IMR-90 (cell line): Measurements from ENCODE around the gene FGR. TPM values are rescaled to one million over a fixed set of nuclear protein-coding genes. Genes with fewer than 3 reads are reported as not detected.

ENCODE experiments used
- ATAC-seq: fragments of 200-7000 bp; cut with Tn5 transposase; 2 replicates; pipeline ENCODE4 v1.9.1; 2020; ENCODE audit warnings: low read depth, mild to moderate bottlenecking, moderate library complexity
- BruUV-seq: library from RNA; stranded (reverse); fragments of 400-500 nt; replicated peaks from 2 replicates; lab custom pipeline; 2021; lab: Mats Ljungman, UMichigan
- CTCF ChIA-PET: fragments of 300-600 bp; formaldehyde crosslinking; extraction: SDS; loops from one replicate; lab custom pipeline; 2021; ENCODE audit warnings: antibody characterized with exemption; lab: Yijun Ruan, JAX
- POLR2A ChIA-PET: fragments of 300-600 bp; sonication (Branson Sonifier 250); formaldehyde crosslinking; loops from one replicate; lab custom pipeline; 2022; ENCODE audit warnings: antibody characterized with exemption; ENCODE audit not compliant: unreplicated experiment; lab: Charles Lee
- DNase-seq: peaks from one replicate; pipeline ENCODE4 v3.0.0; 2013
- H2AFZ ChIP-seq: replicated peaks from 2 replicates; pipeline ENCODE3; 2013; ENCODE audit warnings: low read length, mild to moderate bottlenecking; ENCODE audit not compliant: poor library complexity
- H2AK5ac ChIP-seq: 2 replicates; pipeline ENCODE4 v1.6.1; 2013; ENCODE audit warnings: low read depth, low read length, inconsistent platforms
- H2AK9ac ChIP-seq: replicated peaks from 2 replicates; pipeline ENCODE3; 2013; ENCODE audit warnings: mild to moderate bottlenecking, low read depth, low read length, moderate library complexity; ENCODE audit not compliant: poor library complexity
- H2BK120ac ChIP-seq: 2 replicates; pipeline ENCODE4 v1.6.1; 2013; ENCODE audit warnings: low read depth, low read length, inconsistent platforms
- H2BK15ac ChIP-seq: 3 replicates; pipeline ENCODE4 v1.6.1; 2013; ENCODE audit warnings: low read depth, low read length, inconsistent platforms
- H2BK20ac ChIP-seq: 2 replicates; pipeline ENCODE4 v1.6.1; 2013; ENCODE audit warnings: low read depth, mild to moderate bottlenecking, inconsistent platforms, low read length, moderate library complexity
- H2BK5ac ChIP-seq: 2 replicates; pipeline ENCODE4 v1.6.1; 2013; ENCODE audit warnings: mild to moderate bottlenecking, low read depth, low read length, inconsistent platforms; ENCODE audit not compliant: poor library complexity, severe bottlenecking
- H3K14ac ChIP-seq: replicated peaks from 2 replicates; pipeline ENCODE4 v1.6.1; 2013; ENCODE audit warnings: low read depth, low read length, inconsistent platforms
- H3K18ac ChIP-seq: 2 replicates; pipeline ENCODE4 v1.6.1; 2013; ENCODE audit warnings: low read depth, low read length, control low read depth
- H3K23ac ChIP-seq: 2 replicates; pipeline ENCODE4 v1.6.1; 2013; ENCODE audit warnings: low read depth, low read length, inconsistent platforms
- H3K27ac ChIP-seq: 2 replicates; pipeline ENCODE4 v1.5.1; 2013; ENCODE audit warnings: mild to moderate bottlenecking, control low read depth, low read length; ENCODE audit not compliant: insufficient read depth
- H3K27me3 ChIP-seq: 2 replicates; pipeline ENCODE4 v1.6.1; 2013; ENCODE audit warnings: low read length; ENCODE audit not compliant: control insufficient read depth, insufficient read depth
- H3K36me3 ChIP-seq: 2 replicates; pipeline ENCODE4 v1.6.1; 2013; ENCODE audit warnings: low read length, mixed read lengths; ENCODE audit not compliant: control insufficient read depth, insufficient read depth
- H3K4ac ChIP-seq: 2 replicates; pipeline ENCODE4 v1.6.1; 2013; ENCODE audit warnings: low read depth, low read length, inconsistent platforms
- H3K4me1 ChIP-seq: 2 replicates; pipeline ENCODE4 v1.6.1; 2013; ENCODE audit warnings: low read length, mixed read lengths; ENCODE audit not compliant: control insufficient read depth, insufficient read depth
- H3K4me2 ChIP-seq: 2 replicates; pipeline ENCODE4 v1.6.1; 2013; ENCODE audit warnings: low read depth, mild to moderate bottlenecking, control low read depth, low read length, moderate library complexity
- H3K4me3 ChIP-seq: 2 replicates; pipeline ENCODE4 v1.5.1; 2013; ENCODE audit warnings: low read depth, mild to moderate bottlenecking, control low read depth, low read length, moderate library complexity; ENCODE audit not compliant: insufficient read depth
- H3K56ac ChIP-seq: 2 replicates; pipeline ENCODE4 v1.6.1; 2013; ENCODE audit warnings: low read length, inconsistent platforms; ENCODE audit not compliant: insufficient read depth; ENCODE audit errors: extremely low read depth
- H3K79me1 ChIP-seq, 2 experiments: 2 replicates each; pipeline ENCODE4 v1.6.1; 2013; ENCODE audit warnings: low read length in 2 of 2, inconsistent platforms in 1 of 2, low read depth in 1 of 2
- H3K9ac ChIP-seq: 2 replicates; pipeline ENCODE4 v1.6.1; 2013; ENCODE audit warnings: low read depth, low read length, control low read depth
- H3K9me1 ChIP-seq: 2 replicates; pipeline ENCODE4 v1.6.1; 2013; ENCODE audit warnings: low read length, inconsistent platforms; ENCODE audit not compliant: insufficient read depth
- H3K9me3 ChIP-seq: 2 replicates; pipeline ENCODE4 v1.6.1; 2013; ENCODE audit warnings: low read length; ENCODE audit not compliant: control insufficient read depth, insufficient read depth
- H4K20me1 ChIP-seq: 2 replicates; pipeline ENCODE4 v1.6.1; 2013; ENCODE audit warnings: low read length, inconsistent platforms; ENCODE audit not compliant: insufficient read depth
- H4K5ac ChIP-seq: 2 replicates; pipeline ENCODE4 v1.6.1; 2013; ENCODE audit warnings: mild to moderate bottlenecking, low read depth, low read length, control low read depth
- H4K8ac ChIP-seq, 2 experiments: 2 replicates each; pipeline ENCODE4 v1.6.1; 2013; ENCODE audit warnings: low read depth in 2 of 2, low read length in 2 of 2, control low read depth in 1 of 2, inconsistent platforms in 1 of 2
- H4K91ac ChIP-seq: 2 replicates; pipeline ENCODE4 v1.6.1; 2013; ENCODE audit warnings: low read depth, low read length, inconsistent platforms; ENCODE audit not compliant: insufficient read depth
- CEBPB ChIP-seq: IDR thresholded peaks from 2 replicates; pipeline ENCODE4 v1.6.1; 2012; ENCODE audit warnings: low read depth, low read length, improper control_type of control experiment
- CHD1 ChIP-seq: IDR thresholded peaks from 2 replicates; pipeline ENCODE4 v1.6.1; 2012; ENCODE audit warnings: low read depth, low read length, improper control_type of control experiment
- FOS ChIP-seq: fragments of 150-350 bp; IDR thresholded peaks from 2 replicates; pipeline ENCODE4 v1.6.1; 2016; ENCODE audit warnings: low read depth, low read length
- MAFK ChIP-seq: IDR thresholded peaks from 2 replicates; pipeline ENCODE4 v1.6.1; 2012; ENCODE audit warnings: low read depth, low read length, improper control_type of control experiment
- MXI1 ChIP-seq: IDR thresholded peaks from 2 replicates; pipeline ENCODE4 v1.6.1; 2012; ENCODE audit warnings: low read depth, mild to moderate bottlenecking, low read length, moderate library complexity, borderline replicate concordance
- POLR2A ChIP-seq: IDR thresholded peaks from 2 replicates; pipeline ENCODE4 v1.6.1; 2012; ENCODE audit warnings: mild to moderate bottlenecking, low read depth, low read length
- RAD21 ChIP-seq: IDR thresholded peaks from 2 replicates; pipeline ENCODE4 v1.6.1; 2012; ENCODE audit warnings: low read length, improper control_type of control experiment
- RCOR1 ChIP-seq: IDR thresholded peaks from 2 replicates; pipeline ENCODE4 v1.6.1; 2012; ENCODE audit warnings: mild to moderate bottlenecking, low read length, improper control_type of control experiment; ENCODE audit not compliant: insufficient replicate concordance
- RFX5 ChIP-seq: IDR thresholded peaks from 2 replicates; pipeline ENCODE4 v1.8.0; 2012; ENCODE audit warnings: low read depth, mild to moderate bottlenecking, low read length, moderate library complexity
- SMC3 ChIP-seq: fragments of 150-350 bp; IDR thresholded peaks from 2 replicates; pipeline ENCODE4 v1.6.1; 2016; ENCODE audit warnings: low read depth, mild to moderate bottlenecking, antibody characterized with exemption, low read length, moderate library complexity
- WGBS, 2 experiments: methylation state at CpG; one replicate each; pipeline versions ENCODE4 v1.1.5 to v1.1.7; 2013; ENCODE audit warnings: missing lambda C conversion rate in 2 of 2; ENCODE audit not compliant: insufficient read length in 1 of 2; ENCODE audit errors: extremely low coverage in 2 of 2; 5-methylcytosine and 5-hydroxymethylcytosine counted together
- dilution Hi-C: fragments of 300-500 bp; cut with HindIII; formaldehyde crosslinking; loops from one replicate; pipeline ENCODE4 v1.14.3; 2018; ENCODE audit warnings: low sequenced_read_pairs; ENCODE audit not compliant: unreplicated experiment
- in situ Hi-C: fragments of 300-500 bp; cut with MboI; formaldehyde crosslinking; loops from 3 replicates; pipeline ENCODE4 v1.14.3; 2019; ENCODE audit warnings: low sequenced_read_pairs, inconsistent platforms, mixed read lengths
- intact Hi-C: fragments of 100-400 bp; cut with micrococcal nuclease; formaldehyde crosslinking; loops from 2 replicates; pipeline ENCODE4 v1.10.0; 2022
- polyA plus RNA-seq, 3 experiments: library from polyadenylated mRNA; depleted of rRNA; stranded (reverse); fragments of >200 nt; gene quantifications; 2 replicates each; pipeline ENCODE4 v1.2.3, GENCODE V29; 2012; ENCODE audit warnings: low replicate concordance in 1 of 3
- total RNA-seq: library from RNA; depleted of rRNA; stranded (reverse); fragments of >200 nt; gene quantifications from 2 replicates; pipeline ENCODE4 v1.2.3, GENCODE V29; 2012
- TF ChIP-seq, protein P1 (sequence below): fragments of 150-350 bp; IDR thresholded peaks from 2 replicates; pipeline ENCODE4 v1.6.1; 2017; ENCODE audit warnings: mild to moderate bottlenecking, antibody characterized with exemption, low read length, low read depth

FGR gene
- total and polyA plus RNA-seq, 2 of the 4 experiments (the other 2 are of a cell fraction), result not detected

DNA sequence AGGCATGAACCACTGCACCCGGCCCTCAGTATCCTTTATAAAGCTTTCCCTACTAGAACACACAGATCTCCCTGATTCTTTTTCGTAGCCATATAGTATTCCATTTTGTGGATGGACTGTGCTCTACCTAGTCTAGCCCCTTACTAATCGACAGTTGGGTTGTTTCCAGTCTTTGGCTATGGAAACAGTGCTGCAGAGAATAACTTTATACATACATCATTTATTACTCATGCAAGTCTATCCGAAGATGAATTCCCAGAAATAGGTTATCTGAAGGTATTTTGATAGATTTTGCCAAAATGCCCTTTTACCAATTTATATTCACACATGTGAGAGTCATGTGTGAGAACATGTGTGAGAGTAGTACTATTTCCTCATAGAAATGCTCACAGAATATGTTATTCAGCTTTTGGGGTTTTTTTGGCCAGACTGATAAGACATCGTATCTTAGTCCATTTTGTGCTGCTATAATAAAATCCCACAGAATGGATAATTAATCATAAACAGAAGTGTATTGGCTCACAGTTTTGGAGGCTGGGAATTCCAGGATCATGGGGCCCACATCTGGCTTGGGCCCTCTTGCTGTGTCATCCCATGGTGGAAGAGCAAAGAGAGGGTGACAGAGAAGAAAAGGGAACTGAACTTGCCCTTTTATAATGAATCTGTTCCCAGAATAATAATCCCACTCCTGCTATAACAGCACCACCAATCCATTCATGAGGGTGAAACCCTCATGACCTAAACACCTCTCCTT, 17.3 kb upstream of the FGR start:
- H3K4me2 ChIP-seq, result no peak overlapping the region
- ChIA-PET CTCF (no interaction called here), POLR2A (no interaction called here)
- no peaks in the 10 kb centered on the region for H4K20me1 ChIP-seq
- no peak overlapping the region for H2BK120ac ChIP-seq
- H2AK5ac ChIP-seq, result no peak overlapping the region
- H2AFZ ChIP-seq, result no peak overlapping the region
- no peak overlapping the region for H2AK9ac ChIP-seq
- H3K9me3 ChIP-seq, result no peaks in the 10 kb centered on the region
- no TSS peak for BruUV-seq
- H4K8ac ChIP-seq, result no peak overlapping the region
- H3K27me3 ChIP-seq, result no peaks in the 10 kb centered on the region
- in situ Hi-C loops, result no loop called here
- no peak for ATAC-seq
- DNase-seq, result no peak
- H3K56ac ChIP-seq, result no peak overlapping the region
- TF ChIP-seq MAFK, result no peak
- TF ChIP-seq RFX5, result no peak
- no peak for TF ChIP-seq MXI1
- TF ChIP-seq, protein P1, sequence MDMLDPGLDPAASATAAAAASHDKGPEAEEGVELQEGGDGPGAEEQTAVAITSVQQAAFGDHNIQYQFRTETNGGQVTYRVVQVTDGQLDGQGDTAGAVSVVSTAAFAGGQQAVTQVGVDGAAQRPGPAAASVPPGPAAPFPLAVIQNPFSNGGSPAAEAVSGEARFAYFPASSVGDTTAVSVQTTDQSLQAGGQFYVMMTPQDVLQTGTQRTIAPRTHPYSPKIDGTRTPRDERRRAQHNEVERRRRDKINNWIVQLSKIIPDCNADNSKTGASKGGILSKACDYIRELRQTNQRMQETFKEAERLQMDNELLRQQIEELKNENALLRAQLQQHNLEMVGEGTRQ, result no peak
- no peak for TF ChIP-seq RAD21
- TF ChIP-seq CHD1, result no peak
- TF ChIP-seq SMC3, result no peak
- no peak for TF ChIP-seq POLR2A
- TF ChIP-seq RCOR1, result no peak
- TF ChIP-seq CEBPB, result no peak
- TF ChIP-seq FOS, result no peak
- no peak overlapping the region for H3K9ac ChIP-seq
- H3K14ac ChIP-seq, result no peak overlapping the region
- H2BK20ac ChIP-seq, result no peak overlapping the region
- no CpG with 5 or more reads among the region's 5 CpGs for WGBS, 2 experiments
- no peak overlapping the region for H3K4ac ChIP-seq
- no peak overlapping the region for H3K23ac ChIP-seq
- H3K18ac ChIP-seq, result no peak overlapping the region
- H3K9me1 ChIP-seq, result peaks cover 9% of the 10 kb centered on the region
- no peak overlapping the region for H4K91ac ChIP-seq
- dilution Hi-C loops, result no loop called here
- H3K79me1 ChIP-seq, result no peaks in the 10 kb centered on the region
- H3K36me3 ChIP-seq, result no peaks in the 10 kb centered on the region
- H3K4me3 ChIP-seq, result no peak overlapping the region
- H4K5ac ChIP-seq, result no peak overlapping the region
- no peak overlapping the region for H2BK5ac ChIP-seq
- intact Hi-C loops, result no loop called here
- peaks cover 6% of the 10 kb centered on the region for H3K4me1 ChIP-seq
- no peak overlapping the region for H2BK15ac ChIP-seq
- no peak overlapping the region for H3K27ac ChIP-seq
